DMS 273 (cell line): ENCODE measurements around the gene USP15.
"Not testable (repeated sequence)": the region's sequence is repeated elsewhere in the genome, so short reads cannot be mapped to it uniquely, and the experiment has no call there.

ENCODE experiments used
- DNase-seq: peaks from one replicate; lab custom pipeline; 2025; ENCODE audit not compliant: unreplicated experiment; lab: John Stamatoyannopoulos, UW

USP15 gene

DNA sequence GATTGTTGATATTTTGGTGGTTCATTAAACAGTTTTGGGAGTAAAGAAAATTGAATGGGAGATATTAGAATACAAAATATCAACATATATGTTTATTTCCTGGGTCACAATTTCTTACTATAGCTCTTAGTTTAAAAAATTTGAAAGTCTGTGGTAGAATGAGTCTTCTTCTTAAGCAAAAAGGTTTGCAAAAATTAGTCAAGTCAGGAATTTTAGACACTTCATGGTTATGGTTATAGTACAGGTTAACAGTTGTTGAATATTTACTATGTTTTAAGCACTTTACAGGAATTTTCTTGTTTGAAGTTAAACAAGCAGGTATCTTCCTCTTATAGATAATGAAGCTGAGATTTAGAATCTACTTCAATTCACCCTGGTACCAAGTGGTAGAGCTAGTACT lies 56.8 kb downstream of the USP15 start:
- no peak for DNase-seq

DNA sequence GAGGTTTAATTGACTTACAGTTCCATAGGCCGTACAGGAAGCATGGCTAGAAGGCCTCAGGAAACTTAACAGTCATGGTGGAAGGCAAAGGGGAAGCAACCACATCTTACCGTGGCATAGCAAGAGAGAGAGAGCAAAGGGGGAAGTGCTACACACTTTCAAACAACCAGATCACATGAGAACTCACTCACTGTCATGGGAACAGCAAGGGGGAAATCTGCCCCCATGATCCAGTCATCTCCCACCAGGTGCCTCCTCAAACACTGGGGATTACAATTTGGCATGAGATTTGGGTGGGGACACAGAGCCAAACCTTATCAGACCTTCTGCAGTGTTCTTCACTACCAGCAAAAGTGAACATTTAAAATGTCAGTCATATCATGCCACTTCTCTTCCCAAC lies 58.9 kb downstream of the USP15 start:
- no peak for DNase-seq

DNA sequence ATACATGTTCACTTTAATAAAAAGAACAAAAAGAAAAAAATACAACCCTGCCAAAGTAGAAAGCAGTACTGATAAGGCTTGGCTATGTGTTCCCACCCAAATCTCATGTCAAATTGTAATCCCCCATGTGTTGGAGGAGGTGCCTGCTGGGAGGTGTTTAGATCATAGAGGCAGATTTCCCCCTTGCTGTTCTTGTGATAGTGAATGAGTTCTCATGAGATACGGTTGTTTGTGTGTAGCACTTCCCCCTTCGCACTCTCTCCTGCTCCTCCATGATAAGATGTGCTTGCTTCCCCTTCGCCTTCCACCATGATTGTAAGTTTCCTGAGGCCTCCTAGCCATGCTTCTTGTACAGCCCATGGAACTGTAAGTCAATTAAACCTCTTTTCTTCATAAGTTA lies 59.9 kb downstream of the USP15 start:
- DNase-seq, result no peak

DNA sequence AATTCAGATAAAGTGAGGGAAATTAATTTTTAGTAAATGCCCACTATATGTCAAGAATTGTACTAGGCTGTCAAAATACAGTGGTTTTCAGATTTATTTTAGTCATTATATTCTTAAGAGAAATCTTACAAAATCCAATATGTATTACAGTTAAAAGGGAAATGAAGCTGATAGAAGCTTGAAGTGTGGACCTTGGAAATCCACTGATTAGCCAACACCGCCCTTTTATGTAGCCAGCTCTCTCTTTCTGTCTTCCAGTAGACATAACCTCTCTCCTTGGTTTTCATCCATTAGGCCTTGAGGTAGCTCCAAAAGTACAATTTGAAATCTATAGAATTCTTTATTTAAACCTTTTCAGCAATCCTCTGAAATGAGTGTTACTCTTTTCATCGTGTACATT lies 63.2 kb downstream of the USP15 start:
- DNase-seq, result no peak

DNA sequence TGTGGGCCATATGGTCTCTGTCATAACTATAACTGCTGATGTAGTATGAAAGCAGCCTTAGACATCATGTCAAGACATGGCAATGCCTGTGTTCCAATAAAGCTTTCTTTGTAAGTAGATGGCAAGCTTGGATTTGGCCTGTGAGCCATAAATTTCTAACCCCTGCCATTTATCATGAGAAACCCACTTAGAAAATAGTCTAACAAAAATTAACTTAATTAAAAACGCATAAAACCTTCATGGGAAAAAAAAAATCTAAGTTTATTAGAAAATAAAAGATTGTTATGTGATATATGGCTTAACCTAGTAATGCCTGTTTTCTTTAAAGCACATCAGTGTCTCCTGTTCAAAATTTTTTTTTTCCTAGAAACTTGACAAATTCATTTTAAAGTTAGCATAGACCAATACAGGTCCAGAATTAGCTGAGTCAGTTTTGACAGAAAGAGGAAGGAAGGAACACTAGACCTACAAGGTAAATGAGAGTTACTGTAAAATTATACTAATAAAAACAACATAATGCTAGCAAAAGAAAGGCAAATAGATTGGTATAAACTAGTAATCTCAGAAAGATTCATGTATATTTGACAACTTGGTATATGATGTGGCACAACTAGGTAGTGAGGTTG lies 68.2 kb downstream of the USP15 start:
- no peak for DNase-seq

DNA sequence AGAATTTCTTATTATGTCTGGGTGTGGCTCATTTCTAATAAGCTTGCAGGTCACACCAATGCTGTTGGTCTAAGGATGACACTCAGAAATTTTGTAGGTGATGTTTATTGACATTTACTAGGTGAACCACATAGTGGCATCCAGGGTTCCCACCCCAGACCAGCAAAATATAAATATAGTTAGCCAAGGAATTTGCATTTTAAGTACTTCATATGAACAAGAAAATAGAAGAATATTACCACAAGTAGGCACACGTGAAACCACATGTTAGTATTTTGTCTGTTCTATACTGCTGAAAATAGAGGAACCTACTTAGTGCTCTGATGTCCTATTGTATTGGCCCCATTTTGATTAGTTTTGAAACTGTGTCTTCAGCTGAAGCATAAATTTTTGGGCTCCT lies 71.1 kb downstream of the USP15 start:
- DNase-seq, result no peak

DNA sequence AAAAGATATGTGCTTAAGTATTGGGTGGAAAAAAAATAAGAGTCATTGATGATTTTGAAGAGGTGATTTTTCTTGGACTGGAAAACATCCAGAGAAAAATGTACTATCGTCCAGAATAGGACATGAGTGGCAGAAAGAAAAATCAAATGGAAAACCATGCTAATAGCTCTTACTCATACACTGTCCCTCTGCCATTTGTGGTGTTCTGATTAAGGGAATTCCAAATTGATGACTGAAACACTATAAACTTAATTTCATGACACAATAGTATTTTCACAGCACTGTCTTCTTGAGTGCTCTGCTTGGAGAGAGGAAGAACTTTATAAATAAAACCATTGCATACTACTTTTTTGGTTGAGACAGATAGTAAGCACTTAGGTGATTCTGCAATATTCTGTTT lies 72.4 kb downstream of the USP15 start:
- no peak for DNase-seq

DNA sequence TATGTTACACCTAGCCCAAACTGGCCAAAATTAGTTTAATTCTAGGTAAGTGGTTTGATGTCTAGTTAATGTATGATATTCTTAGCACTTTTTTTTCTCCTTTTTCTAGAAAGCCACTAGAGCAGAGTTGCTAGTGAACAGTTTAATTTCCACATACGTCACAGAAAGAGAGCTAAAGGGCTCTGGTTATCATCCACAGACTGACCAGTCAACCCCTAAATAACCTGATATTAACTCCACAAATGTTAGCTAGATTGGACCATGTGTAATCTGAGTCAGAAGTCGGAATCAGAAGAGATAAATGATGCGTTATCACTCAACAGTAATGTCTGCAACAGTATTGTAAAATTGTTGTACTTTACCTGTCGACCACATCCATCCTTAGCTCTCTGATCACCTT lies 74.9 kb downstream of the USP15 start:
- no peak for DNase-seq

DNA sequence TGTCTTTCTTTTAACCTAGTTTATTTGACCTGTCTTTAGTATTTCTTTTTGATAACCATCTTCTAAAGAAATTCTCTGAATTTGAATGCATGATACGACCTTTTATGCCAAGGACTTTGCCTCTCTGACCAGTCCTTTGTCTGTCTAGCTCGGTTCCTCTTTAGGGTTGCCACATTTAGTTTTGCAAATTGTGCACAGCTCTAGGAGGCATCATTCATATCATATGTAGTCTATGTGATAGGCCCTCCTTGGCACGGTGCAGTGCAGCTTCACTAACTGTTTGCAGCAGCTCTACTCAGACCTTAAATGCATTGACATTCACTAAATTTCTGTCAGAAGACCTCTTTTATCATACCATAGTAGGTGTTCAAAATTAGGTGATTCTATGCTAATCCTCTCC lies 75.6 kb downstream of the USP15 start:
- DNase-seq, result no peak

DNA sequence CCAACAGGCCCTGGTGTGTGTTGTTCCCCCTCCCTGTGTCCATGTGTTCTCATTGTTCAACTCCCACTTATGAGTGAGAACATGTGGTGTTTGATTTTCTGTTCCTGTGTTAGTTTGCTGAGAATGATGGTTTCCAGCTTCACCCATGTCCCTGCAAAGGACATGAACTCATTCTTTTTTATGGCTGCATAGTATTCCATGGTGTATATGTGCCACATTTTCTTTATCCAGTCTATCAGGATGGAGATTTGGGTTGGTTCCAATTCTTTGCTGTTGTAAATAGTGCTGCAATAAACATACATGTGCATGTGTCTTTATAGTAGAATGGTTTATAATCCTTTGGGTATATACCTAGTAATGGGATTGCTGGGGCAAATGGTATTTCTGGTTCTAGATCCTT lies 77.4 kb downstream of the USP15 start:
- not testable (repeated sequence) for DNase-seq

DNA sequence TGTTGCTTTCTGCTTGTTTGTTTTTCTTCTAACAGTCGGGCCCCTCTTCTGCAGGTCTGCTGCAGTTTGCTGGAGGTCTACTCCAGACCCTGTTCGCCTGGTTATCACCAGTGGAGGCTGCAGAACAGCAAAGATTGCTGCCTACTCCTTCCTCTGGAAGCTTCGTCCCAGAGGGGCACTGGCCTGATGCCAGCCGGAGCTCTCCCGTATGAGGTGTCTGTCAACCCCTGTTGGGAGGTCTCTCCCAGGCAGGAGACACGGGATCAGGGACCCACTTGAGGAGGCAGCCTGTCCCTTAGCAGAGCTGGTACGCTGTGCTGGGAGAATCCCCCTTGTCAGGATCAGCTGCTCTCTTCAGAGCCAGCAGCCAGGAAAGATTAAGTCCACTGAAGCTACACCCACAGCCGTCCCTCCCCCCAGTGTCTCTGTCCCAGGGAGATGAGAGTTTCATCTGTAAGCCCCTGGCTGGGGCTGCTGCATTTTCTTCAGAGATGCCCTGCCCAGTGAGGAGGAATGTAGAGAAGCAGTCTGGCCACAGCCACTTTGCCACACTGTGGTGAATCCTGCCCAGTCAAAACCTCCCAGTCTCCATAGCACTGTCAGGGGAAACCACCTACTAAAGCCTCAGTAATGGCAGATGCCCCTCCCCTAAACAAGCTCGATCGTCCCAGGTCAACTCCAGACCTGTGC lies 82.6 kb downstream of the USP15 start:
- not testable (repeated sequence) for DNase-seq

DNA sequence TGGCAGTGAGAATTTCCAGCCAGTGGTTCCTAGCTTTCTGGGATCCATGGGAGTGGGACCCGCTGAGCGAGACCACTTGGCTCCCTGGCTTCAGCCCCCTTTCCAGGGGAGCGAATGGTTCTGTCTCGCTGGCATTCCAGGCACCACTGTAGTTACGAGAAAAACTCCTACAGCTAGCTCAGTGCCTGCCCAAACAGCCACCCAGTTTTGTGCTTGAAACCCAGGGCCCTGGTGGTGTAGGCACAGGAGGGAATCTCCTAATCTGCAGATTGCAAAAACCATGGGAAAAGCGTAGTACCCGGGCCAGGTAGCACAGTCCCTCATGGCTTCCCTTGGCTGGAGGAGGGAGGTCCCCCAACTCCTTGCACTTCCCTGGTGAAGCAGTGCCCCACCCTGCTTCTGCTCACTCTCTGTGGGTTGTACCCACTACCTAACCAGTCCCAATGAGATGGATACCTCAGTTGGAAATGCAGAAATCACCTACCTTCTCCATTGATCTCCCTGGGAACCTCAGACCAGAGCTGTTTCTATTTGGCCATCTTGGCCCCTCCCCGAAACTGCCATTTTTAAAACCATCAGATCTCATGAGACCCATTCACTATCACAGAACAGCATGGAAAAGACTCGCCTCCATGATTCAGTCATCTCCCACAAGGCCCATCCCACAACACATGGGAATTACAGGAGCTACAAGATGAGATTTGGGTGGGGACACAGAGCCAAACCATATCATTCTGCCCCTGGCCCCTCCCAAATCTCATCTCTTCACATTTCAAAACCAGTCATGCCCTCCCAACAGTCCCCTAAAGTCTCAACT lies 83.3 kb downstream of the USP15 start:
- not testable (repeated sequence) for DNase-seq

DNA sequence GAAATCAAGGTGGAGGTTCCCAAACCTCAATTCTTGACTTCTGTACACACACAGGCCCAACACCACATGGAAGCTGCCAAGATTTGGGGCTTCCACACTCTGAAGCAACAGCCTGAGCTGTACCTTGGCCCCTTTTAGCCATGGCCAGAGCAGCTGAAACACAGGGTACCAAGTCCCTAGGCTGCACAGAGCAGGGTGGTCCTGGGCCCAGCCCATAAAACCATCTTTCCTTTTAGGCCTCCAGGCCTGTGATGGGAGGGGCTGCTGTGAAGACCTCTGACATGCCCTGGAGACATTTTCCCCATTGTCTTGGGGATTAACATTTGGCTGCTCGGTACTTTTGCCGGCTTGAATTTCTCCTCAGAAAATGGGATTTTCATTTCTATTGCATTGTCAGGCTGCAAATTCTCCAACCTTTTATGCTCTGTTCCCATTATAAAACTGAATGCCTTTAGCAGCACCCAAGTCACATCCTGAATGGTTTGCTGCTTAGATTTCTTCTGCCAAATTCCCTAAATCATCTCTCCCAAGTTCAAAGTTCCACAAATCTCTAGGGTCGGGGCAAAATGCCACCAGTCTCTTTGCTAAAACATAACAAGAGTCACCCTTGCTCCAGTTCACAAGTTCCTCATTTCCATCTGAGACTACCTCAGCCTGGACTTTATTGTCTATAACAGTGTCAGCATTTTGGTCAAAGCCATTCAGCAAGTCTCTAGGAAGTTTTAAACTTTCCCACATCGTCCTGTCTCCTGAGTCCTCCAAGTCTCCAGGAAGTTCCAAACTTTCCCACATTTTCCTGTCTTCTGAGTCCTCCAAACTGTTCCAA lies 84.7 kb downstream of the USP15 start:
- DNase-seq, result not testable (repeated sequence)

DNA sequence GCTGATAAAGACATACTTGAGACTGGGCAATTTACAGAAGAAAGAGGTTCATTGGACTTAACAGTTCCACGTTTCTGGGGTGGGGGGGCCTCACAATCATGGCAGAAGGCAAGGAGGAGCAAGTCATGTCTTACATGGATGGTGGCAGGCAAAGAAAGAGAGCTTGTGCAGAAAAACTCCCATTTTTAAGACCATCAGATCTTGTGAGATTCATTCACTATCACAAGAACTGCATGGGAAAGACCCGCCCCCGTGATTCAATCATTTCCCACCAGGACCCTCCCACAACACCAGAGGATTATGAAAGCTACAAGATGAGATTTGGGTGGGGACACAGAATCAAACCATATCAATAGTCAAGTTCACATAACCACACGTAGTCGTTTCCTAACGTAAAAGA lies 85.5 kb downstream of the USP15 start:
- DNase-seq, result no peak

DNA sequence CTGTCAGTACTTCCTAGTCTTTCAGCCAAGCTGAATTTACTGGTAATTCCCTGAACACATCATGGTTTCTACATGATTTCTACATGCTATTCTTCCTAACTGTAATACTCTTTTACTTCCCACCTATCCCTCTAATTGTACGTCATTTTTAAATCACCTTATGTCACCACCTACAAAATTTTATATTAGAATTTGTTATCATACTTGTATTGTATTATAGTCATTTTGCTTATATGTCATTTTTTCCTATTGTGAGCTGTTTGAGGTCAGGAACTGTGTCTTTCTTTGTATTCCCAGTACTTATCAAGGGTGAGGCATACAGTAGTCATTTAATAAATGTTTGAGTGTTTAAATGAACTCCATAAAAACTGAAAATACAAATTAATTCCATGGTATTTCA lies 86.6 kb downstream of the USP15 start:
- no peak for DNase-seq

DNA sequence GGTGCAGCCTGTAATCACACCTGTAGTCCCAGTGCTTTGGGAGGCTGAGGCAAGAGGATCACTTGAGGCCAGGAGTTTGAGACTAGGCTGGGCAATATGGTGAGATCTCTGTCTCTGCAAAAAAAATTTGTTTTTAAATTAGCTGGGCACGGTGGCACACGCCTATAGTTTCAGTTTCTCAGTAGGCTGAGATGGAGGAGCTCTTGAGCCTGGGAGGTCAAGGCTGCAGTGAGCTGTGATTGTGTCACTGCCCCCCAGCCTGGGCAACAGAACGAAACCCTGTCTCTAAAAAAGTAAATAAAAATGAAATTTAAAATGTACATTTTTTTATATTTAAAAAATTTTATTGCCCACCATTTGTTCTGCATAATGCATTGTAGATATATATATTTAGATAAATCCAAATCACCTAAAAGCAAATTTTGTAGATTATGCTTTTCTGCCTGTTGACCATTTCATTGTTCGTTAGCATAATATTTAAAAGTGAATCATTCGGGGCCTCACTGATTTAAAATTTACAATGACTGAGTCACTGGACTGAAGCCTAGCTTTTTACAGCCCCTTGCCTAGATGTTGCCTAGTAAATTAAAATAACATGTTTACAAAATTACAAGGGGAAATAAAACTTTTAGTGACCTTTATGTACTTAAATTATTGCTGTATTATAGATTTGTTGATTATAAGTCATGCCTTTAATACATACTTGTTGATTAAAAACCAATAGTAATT lies 87.9 kb downstream of the USP15 start:
- no peak for DNase-seq

DNA sequence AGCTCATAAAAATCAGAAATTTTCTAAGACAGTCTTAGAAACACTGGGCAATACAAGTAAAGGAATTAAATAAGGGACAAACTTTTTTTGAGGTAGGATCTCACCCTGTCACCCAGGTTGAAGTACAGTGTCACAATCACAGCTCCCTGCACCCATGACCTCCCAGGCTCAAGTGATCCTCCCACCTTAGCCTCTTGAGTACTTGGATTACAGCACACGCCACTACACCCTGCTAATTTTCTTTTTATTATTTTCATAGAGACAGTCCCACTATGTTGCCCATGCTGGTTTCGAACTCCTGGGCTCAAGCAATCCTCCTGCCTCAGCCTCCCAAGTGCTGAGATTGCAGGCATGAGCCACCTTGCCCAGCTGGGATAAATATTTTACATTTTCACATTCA lies 90.3 kb downstream of the USP15 start:
- no peak for DNase-seq

DNA sequence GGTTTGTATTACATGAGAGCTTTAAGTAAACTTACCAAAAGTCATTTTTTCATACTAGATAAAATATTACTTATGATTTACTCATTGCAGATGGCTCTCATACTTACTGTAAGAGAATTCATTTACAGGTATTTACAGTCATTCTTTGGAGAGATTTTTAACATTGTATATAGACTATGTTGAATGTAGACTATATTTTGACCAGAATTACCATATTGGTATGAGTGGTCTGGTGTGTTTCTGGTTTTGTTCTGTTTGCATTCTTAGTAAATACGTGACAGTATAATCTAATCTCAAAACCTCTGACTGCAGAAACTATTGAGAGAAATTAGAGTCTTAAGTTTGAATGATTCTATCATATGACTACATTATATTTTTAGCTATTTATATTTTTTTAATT lies 91.1 kb downstream of the USP15 start:
- no peak for DNase-seq

DNA sequence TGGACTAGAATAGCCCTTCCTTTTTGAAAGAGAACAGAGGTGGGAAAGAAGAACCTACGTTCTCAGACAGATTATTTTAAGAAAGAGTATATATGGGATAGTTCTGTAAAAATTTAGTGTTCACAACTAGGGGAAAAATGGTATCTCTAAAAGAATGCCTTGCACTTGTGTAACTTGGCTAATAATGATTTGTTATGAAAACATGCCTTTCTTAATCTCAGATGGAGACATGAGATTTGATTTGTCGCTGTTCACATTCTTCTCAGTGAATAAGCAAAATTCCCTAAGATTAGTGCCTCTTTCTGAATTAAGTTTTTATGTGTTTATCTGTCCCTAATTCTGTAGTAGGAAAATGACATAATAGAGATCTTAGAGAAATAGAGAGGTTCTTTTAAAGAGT lies 100.8 kb downstream of the USP15 start:
- no peak for DNase-seq

DNA sequence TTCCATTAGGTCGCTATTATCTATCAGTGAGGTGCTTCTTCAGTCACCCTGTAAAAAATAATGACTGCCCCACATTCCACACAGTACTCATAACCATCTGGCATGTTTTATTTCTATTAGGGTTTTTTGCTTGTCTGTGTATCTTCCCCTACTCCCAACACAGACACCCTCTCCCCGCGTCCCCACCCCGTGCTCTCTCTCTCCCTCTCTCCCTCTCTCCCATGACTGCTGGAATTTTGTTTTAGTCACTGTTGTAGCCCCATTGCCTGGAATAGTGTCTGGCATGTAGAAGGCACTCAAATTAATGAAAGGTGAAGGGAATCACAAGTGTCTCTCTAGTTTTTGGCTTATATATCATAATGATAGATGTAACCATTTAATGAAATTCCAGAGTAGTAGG lies 103.3 kb downstream of the USP15 start:
- DNase-seq, result no peak

DNA sequence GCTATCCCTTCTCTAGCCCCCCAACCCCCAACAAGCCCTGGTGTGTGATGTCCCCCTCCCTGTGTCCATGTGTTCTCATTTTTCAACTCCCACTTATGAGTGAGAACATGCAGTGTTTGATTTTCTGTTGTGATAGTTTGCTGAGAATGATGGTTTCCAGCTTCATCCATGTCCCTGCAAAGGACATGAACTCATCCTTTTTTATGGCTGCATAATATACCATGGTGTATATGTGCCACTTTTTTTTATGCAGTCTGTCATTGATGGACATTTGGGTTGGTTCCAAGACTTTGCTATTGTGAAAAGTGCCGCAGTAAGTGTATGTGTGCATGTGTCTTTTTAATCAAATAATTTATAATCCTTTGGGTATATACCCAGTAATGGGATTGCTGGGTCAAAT lies 104.5 kb downstream of the USP15 start:
- not testable (repeated sequence) for DNase-seq
